ENCODE measurements around the gene NMB. TPM values are rescaled to one million over a fixed set of nuclear protein-coding genes. Genes with fewer than 3 reads are reported as not detected.
A peak's percentile ranks its signal among the peaks of the same experiment; 100 is the strongest.

NMB gene
- total and polyA plus RNA-seq, 2 of the 13 experiments (the other 11 are each of a cell fraction or from before 2014, with no cell fraction given) = 10.4 to 25.4 TPM

- TF ChIP-seq, protein P1, sequence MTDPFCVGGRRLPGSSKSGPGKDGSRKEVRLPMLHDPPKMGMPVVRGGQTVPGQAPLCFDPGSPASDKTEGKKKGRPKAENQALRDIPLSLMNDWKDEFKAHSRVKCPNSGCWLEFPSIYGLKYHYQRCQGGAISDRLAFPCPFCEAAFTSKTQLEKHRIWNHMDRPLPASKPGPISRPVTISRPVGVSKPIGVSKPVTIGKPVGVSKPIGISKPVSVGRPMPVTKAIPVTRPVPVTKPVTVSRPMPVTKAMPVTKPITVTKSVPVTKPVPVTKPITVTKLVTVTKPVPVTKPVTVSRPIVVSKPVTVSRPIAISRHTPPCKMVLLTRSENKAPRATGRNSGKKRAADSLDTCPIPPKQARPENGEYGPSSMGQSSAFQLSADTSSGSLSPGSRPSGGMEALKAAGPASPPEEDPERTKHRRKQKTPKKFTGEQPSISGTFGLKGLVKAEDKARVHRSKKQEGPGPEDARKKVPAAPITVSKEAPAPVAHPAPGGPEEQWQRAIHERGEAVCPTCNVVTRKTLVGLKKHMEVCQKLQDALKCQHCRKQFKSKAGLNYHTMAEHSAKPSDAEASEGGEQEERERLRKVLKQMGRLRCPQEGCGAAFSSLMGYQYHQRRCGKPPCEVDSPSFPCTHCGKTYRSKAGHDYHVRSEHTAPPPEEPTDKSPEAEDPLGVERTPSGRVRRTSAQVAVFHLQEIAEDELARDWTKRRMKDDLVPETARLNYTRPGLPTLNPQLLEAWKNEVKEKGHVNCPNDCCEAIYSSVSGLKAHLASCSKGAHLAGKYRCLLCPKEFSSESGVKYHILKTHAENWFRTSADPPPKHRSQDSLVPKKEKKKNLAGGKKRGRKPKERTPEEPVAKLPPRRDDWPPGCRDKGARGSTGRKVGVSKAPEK (CRISPR knock-in tag; IDR thresholded peaks at IDR 0.05; ENCODE audit: borderline replicate concordance) = no peak; the same call in 1 of the 2 replicates
- TF ChIP-seq NRL (CRISPR knock-in tag; IDR thresholded peaks at IDR 0.05; ENCODE audit: borderline replicate concordance) (no peak), ZNF605 (CRISPR knock-in tag; IDR thresholded peaks at IDR 0.05) (peak; percentile 55; the same call in 1 of the 2 replicates), SMARCE1 (IDR thresholded peaks at IDR 0.05; ENCODE audit: borderline replicate concordance) (no peak), REXO4 (CRISPR knock-in tag; IDR thresholded peaks at IDR 0.05; ENCODE audit: borderline replicate concordance) (no peak), ZFP82 (CRISPR knock-in tag; IDR thresholded peaks at IDR 0.05; ENCODE audit: borderline replicate concordance) (no peak), MED1 (CRISPR knock-in tag; IDR thresholded peaks at IDR 0.05) (peak; percentile 81), EP300 (IDR thresholded peaks at IDR 0.05; ENCODE audit: low read depth in 2 of 2, low read length in 2 of 2) (peak; percentile 38 to 95; a peak in 2 of 4 replicates), EP300 (CRISPR knock-in tag; IDR thresholded peaks at IDR 0.05; ENCODE audit: borderline replicate concordance) (peak; percentile 83), ZNF678 (CRISPR knock-in tag; IDR thresholded peaks at IDR 0.05) (no peak), MBD4 (IDR thresholded peaks at IDR 0.05; ENCODE audit: borderline replicate concordance, low read length) (no peak), DPF2 (CRISPR knock-in tag; IDR thresholded peaks at IDR 0.05; ENCODE audit: borderline replicate concordance, low read depth) (peak; percentile 88)
- TF ChIP-seq, protein P2, sequence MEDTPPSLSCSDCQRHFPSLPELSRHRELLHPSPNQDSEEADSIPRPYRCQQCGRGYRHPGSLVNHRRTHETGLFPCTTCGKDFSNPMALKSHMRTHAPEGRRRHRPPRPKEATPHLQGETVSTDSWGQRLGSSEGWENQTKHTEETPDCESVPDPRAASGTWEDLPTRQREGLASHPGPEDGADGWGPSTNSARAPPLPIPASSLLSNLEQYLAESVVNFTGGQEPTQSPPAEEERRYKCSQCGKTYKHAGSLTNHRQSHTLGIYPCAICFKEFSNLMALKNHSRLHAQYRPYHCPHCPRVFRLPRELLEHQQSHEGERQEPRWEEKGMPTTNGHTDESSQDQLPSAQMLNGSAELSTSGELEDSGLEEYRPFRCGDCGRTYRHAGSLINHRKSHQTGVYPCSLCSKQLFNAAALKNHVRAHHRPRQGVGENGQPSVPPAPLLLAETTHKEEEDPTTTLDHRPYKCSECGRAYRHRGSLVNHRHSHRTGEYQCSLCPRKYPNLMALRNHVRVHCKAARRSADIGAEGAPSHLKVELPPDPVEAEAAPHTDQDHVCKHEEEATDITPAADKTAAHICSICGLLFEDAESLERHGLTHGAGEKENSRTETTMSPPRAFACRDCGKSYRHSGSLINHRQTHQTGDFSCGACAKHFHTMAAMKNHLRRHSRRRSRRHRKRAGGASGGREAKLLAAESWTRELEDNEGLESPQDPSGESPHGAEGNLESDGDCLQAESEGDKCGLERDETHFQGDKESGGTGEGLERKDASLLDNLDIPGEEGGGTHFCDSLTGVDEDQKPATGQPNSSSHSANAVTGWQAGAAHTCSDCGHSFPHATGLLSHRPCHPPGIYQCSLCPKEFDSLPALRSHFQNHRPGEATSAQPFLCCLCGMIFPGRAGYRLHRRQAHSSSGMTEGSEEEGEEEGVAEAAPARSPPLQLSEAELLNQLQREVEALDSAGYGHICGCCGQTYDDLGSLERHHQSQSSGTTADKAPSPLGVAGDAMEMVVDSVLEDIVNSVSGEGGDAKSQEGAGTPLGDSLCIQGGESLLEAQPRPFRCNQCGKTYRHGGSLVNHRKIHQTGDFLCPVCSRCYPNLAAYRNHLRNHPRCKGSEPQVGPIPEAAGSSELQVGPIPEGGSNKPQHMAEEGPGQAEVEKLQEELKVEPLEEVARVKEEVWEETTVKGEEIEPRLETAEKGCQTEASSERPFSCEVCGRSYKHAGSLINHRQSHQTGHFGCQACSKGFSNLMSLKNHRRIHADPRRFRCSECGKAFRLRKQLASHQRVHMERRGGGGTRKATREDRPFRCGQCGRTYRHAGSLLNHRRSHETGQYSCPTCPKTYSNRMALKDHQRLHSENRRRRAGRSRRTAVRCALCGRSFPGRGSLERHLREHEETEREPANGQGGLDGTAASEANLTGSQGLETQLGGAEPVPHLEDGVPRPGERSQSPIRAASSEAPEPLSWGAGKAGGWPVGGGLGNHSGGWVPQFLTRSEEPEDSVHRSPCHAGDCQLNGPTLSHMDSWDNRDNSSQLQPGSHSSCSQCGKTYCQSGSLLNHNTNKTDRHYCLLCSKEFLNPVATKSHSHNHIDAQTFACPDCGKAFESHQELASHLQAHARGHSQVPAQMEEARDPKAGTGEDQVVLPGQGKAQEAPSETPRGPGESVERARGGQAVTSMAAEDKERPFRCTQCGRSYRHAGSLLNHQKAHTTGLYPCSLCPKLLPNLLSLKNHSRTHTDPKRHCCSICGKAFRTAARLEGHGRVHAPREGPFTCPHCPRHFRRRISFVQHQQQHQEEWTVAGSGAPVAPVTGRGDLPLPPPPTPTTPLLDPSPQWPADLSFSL (CRISPR knock-in tag; IDR thresholded peaks at IDR 0.05) = no peak
- TF ChIP-seq, protein P3, sequence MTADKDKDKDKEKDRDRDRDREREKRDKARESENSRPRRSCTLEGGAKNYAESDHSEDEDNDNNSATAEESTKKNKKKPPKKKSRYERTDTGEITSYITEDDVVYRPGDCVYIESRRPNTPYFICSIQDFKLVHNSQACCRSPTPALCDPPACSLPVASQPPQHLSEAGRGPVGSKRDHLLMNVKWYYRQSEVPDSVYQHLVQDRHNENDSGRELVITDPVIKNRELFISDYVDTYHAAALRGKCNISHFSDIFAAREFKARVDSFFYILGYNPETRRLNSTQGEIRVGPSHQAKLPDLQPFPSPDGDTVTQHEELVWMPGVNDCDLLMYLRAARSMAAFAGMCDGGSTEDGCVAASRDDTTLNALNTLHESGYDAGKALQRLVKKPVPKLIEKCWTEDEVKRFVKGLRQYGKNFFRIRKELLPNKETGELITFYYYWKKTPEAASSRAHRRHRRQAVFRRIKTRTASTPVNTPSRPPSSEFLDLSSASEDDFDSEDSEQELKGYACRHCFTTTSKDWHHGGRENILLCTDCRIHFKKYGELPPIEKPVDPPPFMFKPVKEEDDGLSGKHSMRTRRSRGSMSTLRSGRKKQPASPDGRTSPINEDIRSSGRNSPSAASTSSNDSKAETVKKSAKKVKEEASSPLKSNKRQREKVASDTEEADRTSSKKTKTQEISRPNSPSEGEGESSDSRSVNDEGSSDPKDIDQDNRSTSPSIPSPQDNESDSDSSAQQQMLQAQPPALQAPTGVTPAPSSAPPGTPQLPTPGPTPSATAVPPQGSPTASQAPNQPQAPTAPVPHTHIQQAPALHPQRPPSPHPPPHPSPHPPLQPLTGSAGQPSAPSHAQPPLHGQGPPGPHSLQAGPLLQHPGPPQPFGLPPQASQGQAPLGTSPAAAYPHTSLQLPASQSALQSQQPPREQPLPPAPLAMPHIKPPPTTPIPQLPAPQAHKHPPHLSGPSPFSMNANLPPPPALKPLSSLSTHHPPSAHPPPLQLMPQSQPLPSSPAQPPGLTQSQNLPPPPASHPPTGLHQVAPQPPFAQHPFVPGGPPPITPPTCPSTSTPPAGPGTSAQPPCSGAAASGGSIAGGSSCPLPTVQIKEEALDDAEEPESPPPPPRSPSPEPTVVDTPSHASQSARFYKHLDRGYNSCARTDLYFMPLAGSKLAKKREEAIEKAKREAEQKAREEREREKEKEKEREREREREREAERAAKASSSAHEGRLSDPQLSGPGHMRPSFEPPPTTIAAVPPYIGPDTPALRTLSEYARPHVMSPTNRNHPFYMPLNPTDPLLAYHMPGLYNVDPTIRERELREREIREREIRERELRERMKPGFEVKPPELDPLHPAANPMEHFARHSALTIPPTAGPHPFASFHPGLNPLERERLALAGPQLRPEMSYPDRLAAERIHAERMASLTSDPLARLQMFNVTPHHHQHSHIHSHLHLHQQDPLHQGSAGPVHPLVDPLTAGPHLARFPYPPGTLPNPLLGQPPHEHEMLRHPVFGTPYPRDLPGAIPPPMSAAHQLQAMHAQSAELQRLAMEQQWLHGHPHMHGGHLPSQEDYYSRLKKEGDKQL (CRISPR knock-in tag; IDR thresholded peaks at IDR 0.05; ENCODE audit: low read depth) = peak; percentile 90
Measured at GRCh38 chr15:84606653-84607120, 51.3 kb downstream of the NMB start (continued).
